ENCODE measurements around the gene SLC5A6. TPM values are rescaled to one million over a fixed set of nuclear protein-coding genes. Genes with fewer than 3 reads are reported as not detected.

Gene SLC5A6
- total RNA-seq, 1 experiment from 2014 or later = 111 TPM

- Mint-ChIP-seq H3K27ac (no peak overlapping the region), H3K9me3 (no peaks in the 10 kb centered on the region), H3K27me3 (ENCODE audit: low read depth) (peaks cover 9% of the 10 kb centered on the region), H3K4me1 (no peaks in the 10 kb centered on the region), H3K36me3 (no peaks in the 10 kb centered on the region), H3K4me3 (no peak overlapping the region)
- ChIA-PET CTCF (interaction anchor here (0.6 to 2.4 kb wide), 8 partner anchors 11 to 127 kb away, joined by 3 to 18 read pairs (median 3); partner anchors contain the start of genes KHK and TRIM54), POLR2A (interaction anchor here (0.5 to 1.1 kb wide), 3 partner anchors 20 to 918 kb away, joined by 3 read pairs; no protein-coding TSS in a partner anchor)
- 0 out of 2 replicates have a peak, but pooled peaks have one; percentile 19 for ATAC-seq
- TF ChIP-seq FOXK1 (CRISPR knock-in tag; IDR thresholded peaks at IDR 0.05) (no peak), ETV6 (CRISPR knock-in tag; IDR thresholded peaks at IDR 0.05) (no peak), ZMAT4 (CRISPR knock-in tag; IDR thresholded peaks at IDR 0.05) (no peak), ERG (CRISPR knock-in tag; IDR thresholded peaks at IDR 0.05) (no peak), PREB (CRISPR knock-in tag; IDR thresholded peaks at IDR 0.05; ENCODE audit: borderline replicate concordance) (no peak), PRRX2 (CRISPR knock-in tag; IDR thresholded peaks at IDR 0.05) (no peak), RELA (CRISPR knock-in tag; IDR thresholded peaks at IDR 0.05; ENCODE audit: borderline replicate concordance) (no peak), ZNF219 (CRISPR knock-in tag; IDR thresholded peaks at IDR 0.05; ENCODE audit: borderline replicate concordance) (no peak), NFATC4 (CRISPR knock-in tag; IDR thresholded peaks at IDR 0.05) (no peak), KAT7 (CRISPR knock-in tag; IDR thresholded peaks at IDR 0.05; ENCODE audit: borderline replicate concordance) (no peak), ZNF281 (CRISPR knock-in tag; IDR thresholded peaks at IDR 0.05) (no peak), AR (CRISPR knock-in tag; IDR thresholded peaks at IDR 0.05) (no peak), CREB1 (CRISPR knock-in tag; IDR thresholded peaks at IDR 0.05) (no peak), ZNF532 (CRISPR knock-in tag; IDR thresholded peaks at IDR 0.05; ENCODE audit: borderline replicate concordance) (no peak)
- TF ChIP-seq, protein P1, sequence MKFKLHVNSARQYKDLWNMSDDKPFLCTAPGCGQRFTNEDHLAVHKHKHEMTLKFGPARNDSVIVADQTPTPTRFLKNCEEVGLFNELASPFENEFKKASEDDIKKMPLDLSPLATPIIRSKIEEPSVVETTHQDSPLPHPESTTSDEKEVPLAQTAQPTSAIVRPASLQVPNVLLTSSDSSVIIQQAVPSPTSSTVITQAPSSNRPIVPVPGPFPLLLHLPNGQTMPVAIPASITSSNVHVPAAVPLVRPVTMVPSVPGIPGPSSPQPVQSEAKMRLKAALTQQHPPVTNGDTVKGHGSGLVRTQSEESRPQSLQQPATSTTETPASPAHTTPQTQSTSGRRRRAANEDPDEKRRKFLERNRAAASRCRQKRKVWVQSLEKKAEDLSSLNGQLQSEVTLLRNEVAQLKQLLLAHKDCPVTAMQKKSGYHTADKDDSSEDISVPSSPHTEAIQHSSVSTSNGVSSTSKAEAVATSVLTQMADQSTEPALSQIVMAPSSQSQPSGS (CRISPR knock-in tag; IDR thresholded peaks at IDR 0.05; ENCODE audit: borderline replicate concordance, low read depth) = no peak
- TF ChIP-seq, protein P2, sequence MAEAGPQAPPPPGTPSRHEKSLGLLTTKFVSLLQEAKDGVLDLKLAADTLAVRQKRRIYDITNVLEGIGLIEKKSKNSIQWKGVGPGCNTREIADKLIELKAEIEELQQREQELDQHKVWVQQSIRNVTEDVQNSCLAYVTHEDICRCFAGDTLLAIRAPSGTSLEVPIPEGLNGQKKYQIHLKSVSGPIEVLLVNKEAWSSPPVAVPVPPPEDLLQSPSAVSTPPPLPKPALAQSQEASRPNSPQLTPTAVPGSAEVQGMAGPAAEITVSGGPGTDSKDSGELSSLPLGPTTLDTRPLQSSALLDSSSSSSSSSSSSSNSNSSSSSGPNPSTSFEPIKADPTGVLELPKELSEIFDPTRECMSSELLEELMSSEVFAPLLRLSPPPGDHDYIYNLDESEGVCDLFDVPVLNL (CRISPR knock-in tag; IDR thresholded peaks at IDR 0.05; ENCODE audit: borderline replicate concordance, low read depth) = no peak
- no peak for DNase-seq (ENCODE audit: low spot score)
Measured at GRCh38 chr2:27174638-27175037, 37.4 kb downstream of the SLC5A6 start.

All from WTC11 (cell line).